H1 (cell line): Measurements from ENCODE around the gene SCN1B. TPM values are rescaled to one million over a fixed set of nuclear protein-coding genes. Genes with fewer than 3 reads are reported as not detected.

ENCODE experiments used
- CTCF ChIA-PET: fragments of 300-600 bp; sonication (Branson Sonifier 250); formaldehyde crosslinking; loops from one replicate; lab custom pipeline; 2021; ENCODE audit not compliant: partially characterized antibody; lab: Charles Lee
- POLR2A ChIA-PET: fragments of 300-600 bp; sonication (Branson Sonifier 250); formaldehyde crosslinking; loops from one replicate; lab custom pipeline; 2021; ENCODE audit warnings: inconsistent platforms; ENCODE audit not compliant: partially characterized antibody; lab: Charles Lee
- DNase-seq, 2 experiments: peaks; one replicate each; pipeline versions ENCODE4 v3.0.0 to v3.0.0-alpha.2; 2010 to 2022; ENCODE audit warnings: low spot score in 2 of 2, low read depth in 1 of 2, mixed read lengths in 1 of 2
- FAIRE-seq: peaks from 2 replicates; lab custom pipeline; 2011; peaks lifted over from hg19 to GRCh38; lab: Jason Lieb, UNC
- H2AFZ ChIP-seq: 2 replicates; pipeline ENCODE4 v1.8.1; 2012; ENCODE audit warnings: low read length, inconsistent platforms
- H2AK5ac ChIP-seq: 2 replicates; pipeline ENCODE4 v1.6.1; 2013; ENCODE audit warnings: low read depth, low read length
- H2BK120ac ChIP-seq: replicated peaks from 2 replicates; pipeline ENCODE3; 2013; ENCODE audit warnings: low read depth, low read length, inconsistent platforms
- H2BK12ac ChIP-seq: 2 replicates; pipeline ENCODE4 v1.6.1; 2013; ENCODE audit warnings: low read depth, low read length
- H2BK15ac ChIP-seq: 2 replicates; pipeline ENCODE4 v1.6.1; 2013; ENCODE audit warnings: low read length
- H2BK20ac ChIP-seq: 2 replicates; pipeline ENCODE4 v1.6.1; 2013; ENCODE audit warnings: low read length
- H2BK5ac ChIP-seq: 2 replicates; pipeline ENCODE4 v1.6.1; 2013; ENCODE audit warnings: low read depth, low read length
- H3K14ac ChIP-seq: 2 replicates; pipeline ENCODE4 v1.6.1; 2013; ENCODE audit warnings: inconsistent platforms; ENCODE audit not compliant: insufficient read length
- H3K18ac ChIP-seq: 2 replicates; pipeline ENCODE4 v1.6.1; 2013; ENCODE audit warnings: low read length; ENCODE audit errors: extremely low read depth
- H3K23ac ChIP-seq: 2 replicates; pipeline ENCODE4 v1.6.1; 2013; ENCODE audit warnings: inconsistent platforms; ENCODE audit not compliant: insufficient read length
- H3K23me2 ChIP-seq: 2 replicates; pipeline ENCODE4 v1.6.1; 2013; ENCODE audit warnings: low read depth, low read length
- H3K27ac ChIP-seq: 2 replicates; pipeline ENCODE4 v1.6.1; 2011; ENCODE audit warnings: low read depth, low read length, inconsistent platforms
- H3K27me3 ChIP-seq, 4 experiments: replicated peaks in 1 of 4; 1 replicate in 1 of 4; 2 replicates in 3 of 4; pipeline versions ENCODE4 v1.6.1 to v1.8.1; 2011 to 2013; ENCODE audit warnings: low read length in 3 of 4, mild to moderate bottlenecking in 3 of 4, inconsistent platforms in 2 of 4, mixed read lengths in 2 of 4, moderate library complexity in 1 of 4; ENCODE audit not compliant: control insufficient read depth in 3 of 4, insufficient read depth in 3 of 4; ENCODE audit errors: extremely low read depth in 1 of 4
- H3K36me3 ChIP-seq, 4 experiments: 2 replicates each; pipeline versions ENCODE4 v1.6.1 to v1.8.1; 2011 to 2013; ENCODE audit warnings: mild to moderate bottlenecking in 4 of 4, low read length in 3 of 4, moderate library complexity in 2 of 4, control low read depth in 1 of 4, inconsistent platforms in 1 of 4; ENCODE audit not compliant: insufficient read depth in 4 of 4, control insufficient read depth in 2 of 4
- H3K4ac ChIP-seq: replicated peaks from 2 replicates; pipeline ENCODE3; 2013; ENCODE audit warnings: low read length, low read depth, mixed read lengths, inconsistent platforms; ENCODE audit not compliant: insufficient read length
- H3K4me1 ChIP-seq, 4 experiments: replicated peaks in 1 of 4; 1 replicate in 1 of 4; 2 replicates in 3 of 4; pipeline versions ENCODE4 v1.6.1 to v1.8.1; 2011 to 2013; ENCODE audit warnings: low read length in 3 of 4, inconsistent platforms in 2 of 4, mixed read lengths in 1 of 4; ENCODE audit not compliant: insufficient read depth in 4 of 4, control insufficient read depth in 3 of 4
- H3K4me2 ChIP-seq, 2 experiments: 2 replicates each; pipeline versions ENCODE4 v1.6.1 to v1.8.1; 2011 to 2013; ENCODE audit warnings: low read depth in 2 of 2, low read length in 2 of 2, control low read depth in 1 of 2, inconsistent platforms in 1 of 2, mild to moderate bottlenecking in 1 of 2; ENCODE audit not compliant: insufficient read depth in 1 of 2
- H3K4me3 ChIP-seq, 4 experiments: fragments of 200-600, 300-600 bp in 1 of 4; sonication (generic), shearing (Covaris generic), sonication (Bioruptor Twin) in 1 of 4; 2 replicates each; pipeline versions ENCODE4 v1.5.1 to v1.8.1; 2011 to 2016; ENCODE audit warnings: low read length in 4 of 4, low read depth in 3 of 4, control low read depth in 2 of 4, inconsistent platforms in 2 of 4, mild to moderate bottlenecking in 2 of 4, mixed read lengths in 1 of 4, moderate library complexity in 1 of 4; ENCODE audit not compliant: insufficient read depth in 2 of 4; ENCODE audit errors: extremely low read depth in 1 of 4
- H3K56ac ChIP-seq: replicated peaks from 2 replicates; pipeline ENCODE3; 2013; ENCODE audit warnings: low read depth, mild to moderate bottlenecking, mixed read lengths, low read length, inconsistent platforms; ENCODE audit not compliant: insufficient read length
- H3K79me1 ChIP-seq: 2 replicates; pipeline ENCODE4 v1.6.1; 2013; ENCODE audit warnings: low read depth, low read length, control low read depth
- H3K79me2 ChIP-seq, 2 experiments: 2 replicates each; pipeline versions ENCODE4 v1.6.1 to v1.8.1; 2012 to 2013; ENCODE audit warnings: low read length in 2 of 2, mild to moderate bottlenecking in 2 of 2, inconsistent platforms in 1 of 2; ENCODE audit not compliant: insufficient read depth in 2 of 2, control insufficient read depth in 1 of 2
- H3K9ac ChIP-seq, 4 experiments: replicated peaks in 1 of 4; 1 replicate in 1 of 4; 2 replicates in 3 of 4; pipeline versions ENCODE4 v1.6.1 to v1.8.1; 2011 to 2013; ENCODE audit warnings: low read depth in 3 of 4, low read length in 3 of 4, control low read depth in 2 of 4, mild to moderate bottlenecking in 2 of 4, moderate library complexity in 2 of 4, inconsistent platforms in 1 of 4; ENCODE audit errors: extremely low read depth in 1 of 4
- H3K9me3 ChIP-seq, 2 experiments: 2 replicates each; pipeline versions ENCODE4 v1.6.1 to v1.8.1; 2012 to 2013; ENCODE audit warnings: mild to moderate bottlenecking in 2 of 2, moderate library complexity in 2 of 2, control low read depth in 1 of 2, inconsistent platforms in 1 of 2, low read depth in 1 of 2, low read length in 1 of 2, mixed read lengths in 1 of 2; ENCODE audit not compliant: insufficient read depth in 2 of 2
- H4K20me1 ChIP-seq, 2 experiments: replicated peaks in 1 of 2; 2 replicates each; pipeline versions ENCODE3 to v1.8.1; 2011 to 2013; ENCODE audit warnings: inconsistent platforms in 2 of 2, low read length in 2 of 2, mild to moderate bottlenecking in 1 of 2; ENCODE audit not compliant: insufficient read depth in 2 of 2, control insufficient read depth in 1 of 2
- H4K5ac ChIP-seq: 2 replicates; pipeline ENCODE4 v1.6.1; 2013; ENCODE audit warnings: low read length, low read depth, mixed read lengths, inconsistent platforms; ENCODE audit not compliant: insufficient read length
- H4K8ac ChIP-seq: 2 replicates; pipeline ENCODE4 v1.8.0; 2013; ENCODE audit warnings: mild to moderate bottlenecking, moderate library complexity, low read length, inconsistent platforms; ENCODE audit not compliant: insufficient read depth; ENCODE audit errors: extremely low read depth
- H4K91ac ChIP-seq: replicated peaks from 2 replicates; pipeline ENCODE3; 2013; ENCODE audit warnings: low read length, mixed read lengths, inconsistent platforms; ENCODE audit not compliant: insufficient read length
- EGR1 ChIP-seq: IDR thresholded peaks from 2 replicates; pipeline ENCODE4 v1.6.1; 2011; ENCODE audit warnings: low read depth, low read length, borderline replicate concordance
- JUN ChIP-seq: IDR thresholded peaks from 2 replicates; pipeline ENCODE4 v1.6.1; 2011; ENCODE audit warnings: low read depth, mild to moderate bottlenecking, improper control_type of control experiment, low read length
- POU5F1 ChIP-seq: IDR thresholded peaks from 2 replicates; pipeline ENCODE4 v1.6.1; 2011; ENCODE audit warnings: low read depth, mild to moderate bottlenecking, low read length, moderate library complexity
- RAD21 ChIP-seq, 2 experiments: IDR thresholded peaks in 1 of 2; conservative IDR thresholded peaks in 1 of 2; 2 replicates each; pipeline ENCODE4 v1.6.1; 2011; ENCODE audit warnings: low read depth in 2 of 2, low read length in 2 of 2, improper control_type of control experiment in 1 of 2, inconsistent platforms in 1 of 2, mild to moderate bottlenecking in 1 of 2, moderate library complexity in 1 of 2
- SP4 ChIP-seq: IDR thresholded peaks from 2 replicates; pipeline ENCODE4 v1.6.1; 2012; ENCODE audit warnings: low read length, inconsistent platforms
- TEAD4 ChIP-seq: IDR thresholded peaks from 2 replicates; pipeline ENCODE4 v1.6.1; 2012; ENCODE audit warnings: low read depth, low read length, inconsistent platforms, mixed read lengths
- WGBS, 2 experiments: shearing (Covaris generic) in 1 of 2; methylation state at CpG; one replicate each; pipeline versions ENCODE4 v1.1.6 to v1.1.7; 2013 to 2015; ENCODE audit warnings: low lambda C conversion rate in 2 of 2, mixed read lengths in 2 of 2, inconsistent platforms in 1 of 2, low coverage in 1 of 2, missing lambda C conversion rate in 1 of 2; ENCODE audit not compliant: insufficient replicate concordance in 2 of 2, insufficient coverage in 1 of 2, insufficient read length in 1 of 2; ENCODE audit errors: extremely low coverage in 1 of 2, missing lambda C conversion rate in 1 of 2; 5-methylcytosine and 5-hydroxymethylcytosine counted together
- polyA plus RNA-seq, 7 experiments: library from polyadenylated mRNA; depleted of rRNA in 3 of 7; stranded (reverse) in 5 of 7; unstranded in 2 of 7; fragments of >200 nt in 5 of 7; fragments of 200-250 nt in 2 of 7; gene quantifications; 1 replicate in 5 of 7; 2 replicates in 1 of 7; 4 replicates in 1 of 7; pipeline versions ENCODE4 v1.2.1 to v1.2.3, GENCODE V29; 2011 to 2013; ENCODE audit warnings: missing spikeins in 2 of 7, mixed read lengths in 2 of 7
- total RNA-seq: library from RNA; stranded (reverse); fragmentation: NEBNext Ultra II Directional; extraction: Animal tissue kit (Norgen Biotek cat#: 25700); gene quantifications from 2 replicates; pipeline ENCODE4 v1.2.1, GENCODE V29; 2021

Gene SCN1B
- total and polyA plus RNA-seq, 2 of the 8 experiments (the other 6 are each of a cell fraction or from before 2014, with no cell fraction given) = 3.1 to 3.5 TPM

DNA sequence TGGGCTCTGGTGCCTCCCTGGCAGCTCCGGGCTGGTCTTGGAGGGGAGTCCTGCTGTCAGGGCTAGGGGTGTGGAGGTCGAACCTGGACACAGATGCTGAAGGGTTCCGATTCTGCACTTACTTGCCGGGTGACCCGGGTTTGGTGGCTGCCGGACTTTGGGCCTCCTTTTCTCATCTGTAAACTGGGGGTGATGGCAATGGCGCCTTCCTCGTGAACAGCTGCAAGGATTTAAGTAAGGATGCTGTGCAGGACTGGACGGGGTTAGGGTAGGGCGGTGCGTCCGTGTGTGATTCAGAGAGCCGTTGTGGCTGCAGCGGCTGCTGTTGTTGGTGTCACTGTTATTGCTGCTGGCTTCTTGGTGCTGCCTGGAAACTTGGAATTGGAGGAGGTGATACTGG lies 13.6 kb downstream of the SCN1B start:
- H2BK15ac ChIP-seq = no peak overlapping the region
- no peaks in the 10 kb centered on the region for H3K27me3 ChIP-seq
- no peak for FAIRE-seq
- no peak overlapping the region for H4K91ac ChIP-seq
- H3K27ac ChIP-seq = no peak overlapping the region
- no peak overlapping the region for H3K9ac ChIP-seq
- no peaks in the 10 kb centered on the region; a peak in 1 of 8 replicates for H3K36me3 ChIP-seq
- no peak overlapping the region; the same call in 1 of the 2 replicates for H2AK5ac ChIP-seq
- H2BK12ac ChIP-seq = peak overlapping the region; percentile 41; the same call in 1 of the 2 replicates
- H4K8ac ChIP-seq = no peak overlapping the region
- ChIA-PET POLR2A (interaction anchor here (0.8 to 2.5 kb wide), 12 partner anchors 10 to 109 kb away, joined by 3 to 18 read pairs (median 4); no protein-coding TSS in a partner anchor), CTCF (interaction anchor here (0.6 to 6.4 kb wide), 49 partner anchors 8 to 309 kb away, joined by 3 to 105 read pairs (median 4); partner anchors contain the start of genes FXYD1, FXYD3 and LGI4)
- peaks cover 7% of the 10 kb centered on the region; the same call in 1 of the 2 replicates for H3K23me2 ChIP-seq
- no peak overlapping the region for H3K14ac ChIP-seq
- DNase-seq = no peak
- no peaks in the 10 kb centered on the region for H3K79me1 ChIP-seq
- no peak overlapping the region for H2AFZ ChIP-seq
- no peak overlapping the region for H3K4ac ChIP-seq
- no peaks in the 10 kb centered on the region for H3K9me3 ChIP-seq
- no peak overlapping the region for H4K5ac ChIP-seq
- H3K18ac ChIP-seq = no peak overlapping the region
- H3K79me2 ChIP-seq = peaks cover 0 to 12% of the 10 kb centered on the region in 2 experiments; a peak in 1 of 4 replicates
- no peak overlapping the region for H3K4me3 ChIP-seq
- no peak overlapping the region for H3K56ac ChIP-seq
- no peak overlapping the region for H2BK120ac ChIP-seq
- peaks cover 5 to 39% (median 25%) of the 10 kb centered on the region in 4 experiments for H3K4me1 ChIP-seq
- H3K4me2 ChIP-seq = no peak overlapping the region
- peaks cover 2 to 5% of the 10 kb centered on the region in 2 experiments for H4K20me1 ChIP-seq
- H2BK5ac ChIP-seq = no peak overlapping the region
- WGBS, 2 experiments = 84% methylated on average over 14 of the region's 14 CpGs; no CpG with 5 or more reads in 1 of the 2 experiments
- H3K23ac ChIP-seq = no peak overlapping the region
- no peak overlapping the region for H2BK20ac ChIP-seq
- TF ChIP-seq JUN (no peak), RAD21 (IDR thresholded peaks at IDR 0.05 in 1 of 2, conservative IDR thresholded peaks at IDR 0.05 in 1 of 2; ENCODE audit: low read depth in 2 of 2, low read length in 2 of 2) (no peak), SP4 (no peak), TEAD4 (no peak), POU5F1 (no peak), EGR1 (no peak)
